H1 (cell line): ENCODE measurements around the gene LRRC74A. TPM values are rescaled to one million over a fixed set of nuclear protein-coding genes. Genes with fewer than 3 reads are reported as not detected.

Source experiments
- CTCF ChIA-PET: fragments of 300-600 bp; sonication (Branson Sonifier 250); formaldehyde crosslinking; loops from one replicate; lab custom pipeline; 2021; ENCODE audit not compliant: partially characterized antibody; lab: Charles Lee
- POLR2A ChIA-PET: fragments of 300-600 bp; sonication (Branson Sonifier 250); formaldehyde crosslinking; loops from one replicate; lab custom pipeline; 2021; ENCODE audit warnings: inconsistent platforms; ENCODE audit not compliant: partially characterized antibody; lab: Charles Lee
- DNase-seq, 2 experiments: peaks; one replicate each; pipeline versions ENCODE4 v3.0.0 to v3.0.0-alpha.2; 2010 to 2022; ENCODE audit warnings: low spot score in 2 of 2, low read depth in 1 of 2, mixed read lengths in 1 of 2
- FAIRE-seq: peaks from 2 replicates; lab custom pipeline; 2011; peaks lifted over from hg19 to GRCh38; lab: Jason Lieb, UNC
- H2AFZ ChIP-seq: 2 replicates; pipeline ENCODE4 v1.8.1; 2012; ENCODE audit warnings: low read length, inconsistent platforms
- H2AK5ac ChIP-seq: 2 replicates; pipeline ENCODE4 v1.6.1; 2013; ENCODE audit warnings: low read depth, low read length
- H2BK120ac ChIP-seq: replicated peaks from 2 replicates; pipeline ENCODE3; 2013; ENCODE audit warnings: low read depth, low read length, inconsistent platforms
- H2BK12ac ChIP-seq: 2 replicates; pipeline ENCODE4 v1.6.1; 2013; ENCODE audit warnings: low read depth, low read length
- H2BK15ac ChIP-seq: 2 replicates; pipeline ENCODE4 v1.6.1; 2013; ENCODE audit warnings: low read length
- H2BK20ac ChIP-seq: 2 replicates; pipeline ENCODE4 v1.6.1; 2013; ENCODE audit warnings: low read length
- H2BK5ac ChIP-seq: 2 replicates; pipeline ENCODE4 v1.6.1; 2013; ENCODE audit warnings: low read depth, low read length
- H3K14ac ChIP-seq: 2 replicates; pipeline ENCODE4 v1.6.1; 2013; ENCODE audit warnings: inconsistent platforms; ENCODE audit not compliant: insufficient read length
- H3K18ac ChIP-seq: 2 replicates; pipeline ENCODE4 v1.6.1; 2013; ENCODE audit warnings: low read length; ENCODE audit errors: extremely low read depth
- H3K23ac ChIP-seq: 2 replicates; pipeline ENCODE4 v1.6.1; 2013; ENCODE audit warnings: inconsistent platforms; ENCODE audit not compliant: insufficient read length
- H3K23me2 ChIP-seq: 2 replicates; pipeline ENCODE4 v1.6.1; 2013; ENCODE audit warnings: low read depth, low read length
- H3K27ac ChIP-seq: 2 replicates; pipeline ENCODE4 v1.6.1; 2011; ENCODE audit warnings: low read depth, low read length, inconsistent platforms
- H3K27me3 ChIP-seq, 4 experiments: replicated peaks in 1 of 4; 1 replicate in 1 of 4; 2 replicates in 3 of 4; pipeline versions ENCODE4 v1.6.1 to v1.8.1; 2011 to 2013; ENCODE audit warnings: low read length in 3 of 4, mild to moderate bottlenecking in 3 of 4, inconsistent platforms in 2 of 4, mixed read lengths in 2 of 4, moderate library complexity in 1 of 4; ENCODE audit not compliant: control insufficient read depth in 3 of 4, insufficient read depth in 3 of 4; ENCODE audit errors: extremely low read depth in 1 of 4
- H3K36me3 ChIP-seq, 4 experiments: 2 replicates each; pipeline versions ENCODE4 v1.6.1 to v1.8.1; 2011 to 2013; ENCODE audit warnings: mild to moderate bottlenecking in 4 of 4, low read length in 3 of 4, moderate library complexity in 2 of 4, control low read depth in 1 of 4, inconsistent platforms in 1 of 4; ENCODE audit not compliant: insufficient read depth in 4 of 4, control insufficient read depth in 2 of 4
- H3K4ac ChIP-seq: replicated peaks from 2 replicates; pipeline ENCODE3; 2013; ENCODE audit warnings: low read length, low read depth, mixed read lengths, inconsistent platforms; ENCODE audit not compliant: insufficient read length
- H3K4me1 ChIP-seq, 4 experiments: replicated peaks in 1 of 4; 1 replicate in 1 of 4; 2 replicates in 3 of 4; pipeline versions ENCODE4 v1.6.1 to v1.8.1; 2011 to 2013; ENCODE audit warnings: low read length in 3 of 4, inconsistent platforms in 2 of 4, mixed read lengths in 1 of 4; ENCODE audit not compliant: insufficient read depth in 4 of 4, control insufficient read depth in 3 of 4
- H3K4me2 ChIP-seq, 2 experiments: 2 replicates each; pipeline versions ENCODE4 v1.6.1 to v1.8.1; 2011 to 2013; ENCODE audit warnings: low read depth in 2 of 2, low read length in 2 of 2, control low read depth in 1 of 2, inconsistent platforms in 1 of 2, mild to moderate bottlenecking in 1 of 2; ENCODE audit not compliant: insufficient read depth in 1 of 2
- H3K4me3 ChIP-seq, 4 experiments: fragments of 200-600, 300-600 bp in 1 of 4; sonication (generic), shearing (Covaris generic), sonication (Bioruptor Twin) in 1 of 4; 2 replicates each; pipeline versions ENCODE4 v1.5.1 to v1.8.1; 2011 to 2016; ENCODE audit warnings: low read length in 4 of 4, low read depth in 3 of 4, control low read depth in 2 of 4, inconsistent platforms in 2 of 4, mild to moderate bottlenecking in 2 of 4, mixed read lengths in 1 of 4, moderate library complexity in 1 of 4; ENCODE audit not compliant: insufficient read depth in 2 of 4; ENCODE audit errors: extremely low read depth in 1 of 4
- H3K56ac ChIP-seq: replicated peaks from 2 replicates; pipeline ENCODE3; 2013; ENCODE audit warnings: low read depth, mild to moderate bottlenecking, mixed read lengths, low read length, inconsistent platforms; ENCODE audit not compliant: insufficient read length
- H3K79me1 ChIP-seq: 2 replicates; pipeline ENCODE4 v1.6.1; 2013; ENCODE audit warnings: low read depth, low read length, control low read depth
- H3K79me2 ChIP-seq, 2 experiments: 2 replicates each; pipeline versions ENCODE4 v1.6.1 to v1.8.1; 2012 to 2013; ENCODE audit warnings: low read length in 2 of 2, mild to moderate bottlenecking in 2 of 2, inconsistent platforms in 1 of 2; ENCODE audit not compliant: insufficient read depth in 2 of 2, control insufficient read depth in 1 of 2
- H3K9ac ChIP-seq, 4 experiments: replicated peaks in 1 of 4; 1 replicate in 1 of 4; 2 replicates in 3 of 4; pipeline versions ENCODE4 v1.6.1 to v1.8.1; 2011 to 2013; ENCODE audit warnings: low read depth in 3 of 4, low read length in 3 of 4, control low read depth in 2 of 4, mild to moderate bottlenecking in 2 of 4, moderate library complexity in 2 of 4, inconsistent platforms in 1 of 4; ENCODE audit errors: extremely low read depth in 1 of 4
- H3K9me3 ChIP-seq, 2 experiments: 2 replicates each; pipeline versions ENCODE4 v1.6.1 to v1.8.1; 2012 to 2013; ENCODE audit warnings: mild to moderate bottlenecking in 2 of 2, moderate library complexity in 2 of 2, control low read depth in 1 of 2, inconsistent platforms in 1 of 2, low read depth in 1 of 2, low read length in 1 of 2, mixed read lengths in 1 of 2; ENCODE audit not compliant: insufficient read depth in 2 of 2
- H4K20me1 ChIP-seq, 2 experiments: replicated peaks in 1 of 2; 2 replicates each; pipeline versions ENCODE3 to v1.8.1; 2011 to 2013; ENCODE audit warnings: inconsistent platforms in 2 of 2, low read length in 2 of 2, mild to moderate bottlenecking in 1 of 2; ENCODE audit not compliant: insufficient read depth in 2 of 2, control insufficient read depth in 1 of 2
- H4K5ac ChIP-seq: 2 replicates; pipeline ENCODE4 v1.6.1; 2013; ENCODE audit warnings: low read length, low read depth, mixed read lengths, inconsistent platforms; ENCODE audit not compliant: insufficient read length
- H4K8ac ChIP-seq: 2 replicates; pipeline ENCODE4 v1.8.0; 2013; ENCODE audit warnings: mild to moderate bottlenecking, moderate library complexity, low read length, inconsistent platforms; ENCODE audit not compliant: insufficient read depth; ENCODE audit errors: extremely low read depth
- H4K91ac ChIP-seq: replicated peaks from 2 replicates; pipeline ENCODE3; 2013; ENCODE audit warnings: low read length, mixed read lengths, inconsistent platforms; ENCODE audit not compliant: insufficient read length
- ATF2 ChIP-seq: IDR thresholded peaks from 2 replicates; pipeline ENCODE4 v1.6.1; 2012; ENCODE audit warnings: low read length, inconsistent platforms
- ATF3 ChIP-seq: IDR thresholded peaks from 2 replicates; pipeline ENCODE4 v1.6.1; 2011; ENCODE audit warnings: low read depth, mild to moderate bottlenecking, low read length; ENCODE audit not compliant: insufficient read depth
- CEBPB ChIP-seq: IDR thresholded peaks from 2 replicates; pipeline ENCODE4 v1.6.1; 2012; ENCODE audit warnings: low read depth, low read length
- CTBP2 ChIP-seq: IDR thresholded peaks from 2 replicates; pipeline ENCODE4 v1.7.0; 2011; ENCODE audit warnings: borderline replicate concordance, mild to moderate bottlenecking, moderate library complexity, mixed read lengths, low read length; ENCODE audit not compliant: insufficient read depth, insufficient read length
- GABPA ChIP-seq: IDR thresholded peaks from 2 replicates; pipeline ENCODE4 v1.6.1; 2011; ENCODE audit warnings: mild to moderate bottlenecking, low read length, moderate library complexity, borderline replicate concordance; ENCODE audit not compliant: insufficient read depth
- JUND ChIP-seq: IDR thresholded peaks from 2 replicates; pipeline ENCODE4 v1.6.1; 2011; ENCODE audit warnings: mild to moderate bottlenecking, improper control_type of control experiment, low read length
- RAD21 ChIP-seq, 2 experiments: IDR thresholded peaks in 1 of 2; conservative IDR thresholded peaks in 1 of 2; 2 replicates each; pipeline ENCODE4 v1.6.1; 2011; ENCODE audit warnings: low read depth in 2 of 2, low read length in 2 of 2, improper control_type of control experiment in 1 of 2, inconsistent platforms in 1 of 2, mild to moderate bottlenecking in 1 of 2, moderate library complexity in 1 of 2
- TAF7 ChIP-seq: optimal IDR thresholded peaks from 2 replicates; pipeline ENCODE3; 2011; ENCODE audit warnings: low read depth, mild to moderate bottlenecking, inconsistent platforms, low read length, moderate library complexity, borderline replicate concordance
- TCF12 ChIP-seq: IDR thresholded peaks from 2 replicates; pipeline ENCODE4 v1.6.1; 2011; ENCODE audit warnings: low read depth, mild to moderate bottlenecking, low read length
- WGBS, 2 experiments: shearing (Covaris generic) in 1 of 2; methylation state at CpG; one replicate each; pipeline versions ENCODE4 v1.1.6 to v1.1.7; 2013 to 2015; ENCODE audit warnings: low lambda C conversion rate in 2 of 2, mixed read lengths in 2 of 2, inconsistent platforms in 1 of 2, low coverage in 1 of 2, missing lambda C conversion rate in 1 of 2; ENCODE audit not compliant: insufficient replicate concordance in 2 of 2, insufficient coverage in 1 of 2, insufficient read length in 1 of 2; ENCODE audit errors: extremely low coverage in 1 of 2, missing lambda C conversion rate in 1 of 2; 5-methylcytosine and 5-hydroxymethylcytosine counted together
- polyA plus RNA-seq, 7 experiments: library from polyadenylated mRNA; depleted of rRNA in 3 of 7; stranded (reverse) in 5 of 7; unstranded in 2 of 7; fragments of >200 nt in 5 of 7; fragments of 200-250 nt in 2 of 7; gene quantifications; 1 replicate in 5 of 7; 2 replicates in 1 of 7; 4 replicates in 1 of 7; pipeline versions ENCODE4 v1.2.1 to v1.2.3, GENCODE V29; 2011 to 2013; ENCODE audit warnings: missing spikeins in 2 of 7, mixed read lengths in 2 of 7
- total RNA-seq: library from RNA; stranded (reverse); fragmentation: NEBNext Ultra II Directional; extraction: Animal tissue kit (Norgen Biotek cat#: 25700); gene quantifications from 2 replicates; pipeline ENCODE4 v1.2.1, GENCODE V29; 2021

Gene LRRC74A
- total and polyA plus RNA-seq, 2 of the 8 experiments (the other 6 are each of a cell fraction or from before 2014, with no cell fraction given): not detected

DNA sequence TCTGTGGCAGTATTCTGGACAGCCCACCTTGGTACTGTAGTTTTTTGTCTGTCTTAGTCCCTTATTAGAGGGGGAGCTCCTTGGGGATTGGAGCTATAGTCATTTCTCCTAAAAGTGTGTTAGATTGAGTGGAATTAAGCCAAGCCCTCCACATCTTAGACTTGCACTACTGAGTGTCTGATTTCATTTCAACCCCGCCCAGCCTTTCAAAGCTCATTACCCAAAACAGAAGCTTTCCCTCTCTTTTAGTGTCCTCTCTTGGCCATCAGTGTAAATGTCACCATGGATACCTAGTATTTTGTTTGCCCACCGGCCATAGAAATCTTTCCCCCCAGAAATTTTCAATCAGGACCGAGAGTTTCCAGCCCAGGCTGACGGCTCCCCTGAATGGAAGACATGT is 74.5 kb downstream of the LRRC74A start:
- Histone ChIP-seq H3K27me3 (no peaks in the 10 kb centered on the region), H3K23me2 (no peaks in the 10 kb centered on the region), H2BK120ac (no peak overlapping the region), H4K5ac (no peak overlapping the region), H2BK5ac (no peak overlapping the region), H3K9ac (no peak overlapping the region), H3K4ac (no peak overlapping the region), H3K9me3 (peaks cover 6 to 18% of the 10 kb centered on the region in 2 experiments), H3K18ac (no peak overlapping the region), H3K4me2 (no peak overlapping the region), H2BK15ac (no peak overlapping the region), H3K4me3 (no peak overlapping the region), H3K4me1 (peaks cover 0 to 3% (median 1%) of the 10 kb centered on the region in 4 experiments; a peak in 1 of 7 replicates), H3K36me3 (no peaks in the 10 kb centered on the region), H3K14ac (no peak overlapping the region), H2AFZ (no peak overlapping the region), H3K79me1 (no peaks in the 10 kb centered on the region), H2BK20ac (0 out of 2 replicates have a peak overlapping the region, but pooled peaks have one; percentile 48), H3K23ac (no peak overlapping the region), H3K79me2 (no peaks in the 10 kb centered on the region), H3K27ac (no peak overlapping the region), H4K20me1 (no peaks in the 10 kb centered on the region), H2AK5ac (no peak overlapping the region), H2BK12ac (no peak overlapping the region), H3K56ac (no peak overlapping the region), H4K91ac (no peak overlapping the region), H4K8ac (no peak overlapping the region)
- DNase-seq (no peak), FAIRE-seq (no peak)
- ChIA-PET CTCF (interaction anchor here (0.9 to 7.3 kb wide), 9 partner anchors 11 to 195 kb away, joined by 3 to 144 read pairs (median 5); no protein-coding TSS in a partner anchor), POLR2A (no interaction called here)
- TF ChIP-seq CTBP2 (no peak), ATF2 (no peak), TAF7 (no peak), RAD21 (IDR thresholded peaks at IDR 0.05 in 1 of 2, conservative IDR thresholded peaks at IDR 0.05 in 1 of 2; ENCODE audit: low read depth in 2 of 2, low read length in 2 of 2) (no peak), JUND (no peak), ATF3 (no peak), CEBPB (no peak), TCF12 (no peak), GABPA (no peak)
- 74% methylated on average over 4 of the region's 4 CpGs; no CpG with 5 or more reads in 1 of the 2 experiments for WGBS, 2 experiments
